Kidney (tissue), 14 donors: ENCODE measurements around the gene ITPRIPL2. TPM values are rescaled to one million over a fixed set of nuclear protein-coding genes. Genes with fewer than 3 reads are reported as not detected.

Source experiments
- DNase-seq, 5 donors: peaks; one replicate each; pipeline ENCODE4 v3.0.0-alpha.2; 2013 to 2020
- FAIRE-seq: peaks from 2 replicates; lab custom pipeline; 2012; peaks lifted over from hg19 to GRCh38; lab: Jason Lieb, UNC
- H3K27ac ChIP-seq, 2 donors: one replicate each; pipeline ENCODE4 v1.7.0; 2013; ENCODE audit warnings: low read depth in 2 of 2, low read length in 2 of 2, inconsistent platforms in 1 of 2
- H3K27me3 ChIP-seq: one replicate; pipeline ENCODE4 v1.7.1; 2013; ENCODE audit warnings: low read length, inconsistent platforms; ENCODE audit not compliant: control insufficient read depth, insufficient read depth
- H3K36me3 ChIP-seq, 3 donors: one replicate each; pipeline versions ENCODE4 v1.7.0 to v1.7.1; 2013; ENCODE audit warnings: low read length in 3 of 3, control low read depth in 1 of 3, inconsistent platforms in 1 of 3; ENCODE audit not compliant: insufficient read depth in 3 of 3, control insufficient read depth in 2 of 3
- H3K4me1 ChIP-seq, 3 donors: one replicate each; pipeline versions ENCODE4 v1.7.0 to v1.7.1; 2013; ENCODE audit warnings: low read length in 3 of 3, inconsistent platforms in 1 of 3, low read depth in 1 of 3; ENCODE audit not compliant: control insufficient read depth in 2 of 3, insufficient read depth in 2 of 3
- H3K4me3 ChIP-seq, 3 donors: one replicate each; pipeline versions ENCODE4 v1.7.0 to v1.8.1; 2013; ENCODE audit warnings: low read length in 3 of 3, control low read depth in 1 of 3, inconsistent platforms in 1 of 3
- H3K9ac ChIP-seq, 3 donors: one replicate each; pipeline versions ENCODE4 v1.7.0 to v1.7.1; 2013; ENCODE audit warnings: low read length in 3 of 3, control low read depth in 1 of 3, inconsistent platforms in 1 of 3
- H3K9me3 ChIP-seq, 3 donors: one replicate each; pipeline versions ENCODE4 v1.7.0 to v1.7.1; 2013; ENCODE audit warnings: low read length in 3 of 3, control low read depth in 1 of 3, inconsistent platforms in 1 of 3; ENCODE audit not compliant: control insufficient read depth in 2 of 3, insufficient read depth in 1 of 3
- intact Hi-C: fragments of 100-400 bp; cut with DNase I; formaldehyde crosslinking; loops from one replicate; pipeline ENCODE4 v1.11.1; 2022
- polyA plus RNA-seq: library from polyadenylated mRNA; stranded (reverse); fragments of 350-450 nt; fragmentation: Illumina TruSeq; extraction: RNeasy Lipid Tissue Mini Kit (QIAGEN cat#74804); gene quantifications from one replicate; pipeline ENCODE4 v1.2.3, GENCODE V29; 2014; ENCODE audit warnings: low read depth, low replicate concordance; ENCODE audit not compliant: insufficient read depth
- total RNA-seq: library from RNA; stranded (reverse); fragmentation: NEBNext Ultra II Directional; extraction: Animal tissue kit (Norgen Biotek cat#: 25700); gene quantifications from one replicate; pipeline ENCODE4 v1.2.1, GENCODE V29; 2021
- TF ChIP-seq, protein P1 (sequence below): IDR thresholded peaks from 3 replicates; pipeline ENCODE4 v1.5.1; 2012; ENCODE audit warnings: mild to moderate bottlenecking, moderate library complexity, borderline replicate concordance; ENCODE audit not compliant: insufficient read depth; ENCODE audit errors: extremely low read depth
- donor health status: control.
- donor health status: control.
- donor health status: control.
- donor health status: control.
- donor health status: control.
- donor health status: DM: yes; HTN: yes; CAD: no.
- donor health status: Normal renal cell carcinoma (clear cell type).

Gene ITPRIPL2
- total and polyA plus RNA-seq, 2 donors from 2014 or later = 6.7 to 48.1 TPM

DNA sequence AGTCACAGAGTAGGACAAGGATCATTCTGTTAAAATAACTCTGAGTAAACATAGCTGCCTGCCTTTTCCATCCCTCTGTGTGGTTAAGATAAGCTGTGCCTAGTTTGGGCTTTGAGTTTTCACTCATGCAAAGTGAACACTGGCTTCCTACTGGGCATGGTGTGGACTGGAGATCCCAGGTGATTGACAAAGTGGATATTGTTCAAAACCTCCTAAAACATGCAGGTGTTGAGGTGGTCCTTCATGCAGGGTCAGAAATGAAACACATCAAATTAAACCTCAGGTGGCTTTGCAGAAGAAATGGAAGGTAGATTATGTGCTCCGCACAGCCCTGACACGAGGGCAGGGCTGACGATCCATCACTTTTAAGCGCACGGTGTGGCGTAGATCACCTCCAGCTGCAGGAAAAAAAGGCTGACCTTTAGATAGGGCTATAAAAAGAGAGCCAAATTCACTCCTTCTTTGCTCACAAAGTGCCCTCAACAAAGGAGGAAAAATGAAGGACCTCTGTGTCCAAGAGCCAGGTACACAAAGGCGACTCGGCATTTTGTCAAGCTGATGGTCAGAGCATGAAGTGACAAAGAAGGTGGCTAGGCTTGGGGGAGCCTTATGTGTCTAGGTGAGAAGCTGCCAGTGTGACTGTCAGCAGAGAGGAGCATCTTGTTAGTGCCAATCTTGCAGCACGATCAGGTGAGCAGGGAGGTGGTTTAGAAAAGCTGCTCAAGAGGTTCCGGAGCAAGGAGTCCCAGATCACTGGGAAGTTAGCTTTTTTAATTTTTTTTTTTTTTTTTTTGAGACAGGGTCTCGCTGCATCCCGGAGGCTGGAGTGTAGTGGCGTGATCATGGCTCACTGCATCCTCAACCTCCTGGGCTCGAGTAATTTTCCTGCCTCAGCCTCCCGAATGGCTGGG is 19.9 kb upstream of the ITPRIPL2 start:
- H3K9me3 ChIP-seq = peaks cover 0 to 4% (median 0%) of the 10 kb centered on the region in 3 donors
- TF ChIP-seq, protein P1, sequence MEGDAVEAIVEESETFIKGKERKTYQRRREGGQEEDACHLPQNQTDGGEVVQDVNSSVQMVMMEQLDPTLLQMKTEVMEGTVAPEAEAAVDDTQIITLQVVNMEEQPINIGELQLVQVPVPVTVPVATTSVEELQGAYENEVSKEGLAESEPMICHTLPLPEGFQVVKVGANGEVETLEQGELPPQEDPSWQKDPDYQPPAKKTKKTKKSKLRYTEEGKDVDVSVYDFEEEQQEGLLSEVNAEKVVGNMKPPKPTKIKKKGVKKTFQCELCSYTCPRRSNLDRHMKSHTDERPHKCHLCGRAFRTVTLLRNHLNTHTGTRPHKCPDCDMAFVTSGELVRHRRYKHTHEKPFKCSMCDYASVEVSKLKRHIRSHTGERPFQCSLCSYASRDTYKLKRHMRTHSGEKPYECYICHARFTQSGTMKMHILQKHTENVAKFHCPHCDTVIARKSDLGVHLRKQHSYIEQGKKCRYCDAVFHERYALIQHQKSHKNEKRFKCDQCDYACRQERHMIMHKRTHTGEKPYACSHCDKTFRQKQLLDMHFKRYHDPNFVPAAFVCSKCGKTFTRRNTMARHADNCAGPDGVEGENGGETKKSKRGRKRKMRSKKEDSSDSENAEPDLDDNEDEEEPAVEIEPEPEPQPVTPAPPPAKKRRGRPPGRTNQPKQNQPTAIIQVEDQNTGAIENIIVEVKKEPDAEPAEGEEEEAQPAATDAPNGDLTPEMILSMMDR = no peak
- H3K4me1 ChIP-seq = no peaks in the 10 kb centered on the region
- no peak overlapping the region for H3K4me3 ChIP-seq
- DNase-seq (no peak), FAIRE-seq (no peak)
- H3K36me3 ChIP-seq = no peaks in the 10 kb centered on the region
- H3K27ac ChIP-seq = no peak overlapping the region
- H3K27me3 ChIP-seq = no peaks in the 10 kb centered on the region
- intact Hi-C loops = no loop called here
- H3K9ac ChIP-seq = no peak overlapping the region

DNA sequence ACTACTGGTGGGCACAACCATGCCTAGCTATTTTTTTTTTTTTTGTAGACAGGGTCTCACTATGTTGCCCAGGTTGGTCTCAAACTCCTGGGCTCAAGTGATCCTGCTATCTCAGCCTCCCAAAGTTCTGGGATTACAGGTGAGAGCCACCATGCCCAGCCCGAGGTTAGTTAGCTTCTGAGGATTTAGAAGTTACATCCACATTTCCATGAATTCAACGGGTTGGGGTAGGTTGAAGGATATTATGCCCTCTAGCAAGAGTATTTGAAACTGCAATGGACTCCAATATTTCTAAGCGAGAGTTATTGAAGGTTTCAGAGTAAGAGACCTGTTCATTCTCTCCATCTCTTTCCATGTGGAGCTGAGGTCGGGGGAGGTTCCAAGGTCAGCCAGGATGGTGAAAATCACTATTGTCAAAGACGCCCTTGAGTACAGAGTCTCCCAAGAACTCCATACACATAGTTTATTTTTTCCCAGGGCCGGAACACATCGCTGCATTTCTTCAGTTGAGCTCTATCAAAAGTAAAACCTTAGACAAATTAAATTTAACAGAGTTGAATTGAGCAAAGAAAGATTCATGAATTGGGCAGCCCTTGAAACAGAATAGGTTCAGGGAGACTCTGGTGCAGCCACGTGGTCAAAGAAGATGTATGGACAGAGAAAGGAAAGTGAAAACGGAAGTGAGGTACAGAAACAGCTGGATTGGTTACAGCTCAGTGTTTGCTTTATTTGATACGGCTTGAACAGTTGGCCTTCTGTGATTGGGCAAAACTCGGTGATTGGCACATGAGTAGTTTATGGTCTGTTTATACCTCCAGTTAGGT is 19.0 kb upstream of the ITPRIPL2 start:
- H3K27me3 ChIP-seq = no peaks in the 10 kb centered on the region
- no peak overlapping the region for H3K4me3 ChIP-seq
- H3K9me3 ChIP-seq = peaks cover 0 to 4% (median 0%) of the 10 kb centered on the region in 3 donors
- intact Hi-C loops = loop anchor here (5.0 kb wide), 1 partner anchor 278 kb away; no protein-coding TSS in a partner anchor
- FAIRE-seq = no peak
- H3K4me1 ChIP-seq = no peaks in the 10 kb centered on the region
- no peak overlapping the region for H3K9ac ChIP-seq
- DNase-seq = no peak
- no peak overlapping the region for H3K27ac ChIP-seq
- H3K36me3 ChIP-seq = no peaks in the 10 kb centered on the region
- TF ChIP-seq, protein P1 = no peak

DNA sequence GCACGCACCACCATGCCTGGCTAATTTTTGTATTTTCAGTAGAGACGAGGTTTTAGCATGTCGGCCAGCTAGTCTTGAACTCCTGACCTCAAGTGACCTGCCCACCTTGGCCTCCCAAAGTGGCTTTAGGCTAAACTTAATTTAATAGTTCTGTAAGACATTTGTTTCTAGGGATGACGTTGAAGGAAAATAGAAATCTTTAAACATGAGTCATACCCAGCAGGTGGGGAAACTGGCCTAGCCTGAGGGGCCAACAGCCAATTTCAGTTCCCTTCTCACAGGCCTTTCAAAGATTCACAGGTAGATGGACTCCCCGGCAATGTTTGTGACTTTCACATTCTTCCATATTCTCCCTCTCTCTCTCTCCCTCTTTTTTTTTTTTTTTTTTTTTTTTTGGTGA is 18.1 kb upstream of the ITPRIPL2 start:
- no peaks in the 10 kb centered on the region for H3K4me1 ChIP-seq
- DNase-seq (no peak), FAIRE-seq (no peak)
- H3K36me3 ChIP-seq = no peaks in the 10 kb centered on the region
- TF ChIP-seq, protein P1 = no peak
- intact Hi-C loops = loop anchor here (5.0 kb wide), 1 partner anchor 277 kb away; no protein-coding TSS in a partner anchor
- no peaks in the 10 kb centered on the region for H3K27me3 ChIP-seq
- H3K27ac ChIP-seq = no peak overlapping the region
- peaks cover 0 to 6% (median 0%) of the 10 kb centered on the region in 3 donors for H3K9me3 ChIP-seq
- H3K4me3 ChIP-seq = no peak overlapping the region
- H3K9ac ChIP-seq = no peak overlapping the region
